NCI-H1105 treated with DMSO at 0.1 percent for 48 hours (cell line): ENCODE measurements around the gene RASL12.
"Not testable (repeated sequence)": the region's sequence is repeated elsewhere in the genome, so short reads cannot be mapped to it uniquely, and the experiment has no call there.

Experiments used
- DNase-seq: peaks from one replicate; lab custom pipeline; 2025; lab: John Stamatoyannopoulos, UW

Gene RASL12

DNA sequence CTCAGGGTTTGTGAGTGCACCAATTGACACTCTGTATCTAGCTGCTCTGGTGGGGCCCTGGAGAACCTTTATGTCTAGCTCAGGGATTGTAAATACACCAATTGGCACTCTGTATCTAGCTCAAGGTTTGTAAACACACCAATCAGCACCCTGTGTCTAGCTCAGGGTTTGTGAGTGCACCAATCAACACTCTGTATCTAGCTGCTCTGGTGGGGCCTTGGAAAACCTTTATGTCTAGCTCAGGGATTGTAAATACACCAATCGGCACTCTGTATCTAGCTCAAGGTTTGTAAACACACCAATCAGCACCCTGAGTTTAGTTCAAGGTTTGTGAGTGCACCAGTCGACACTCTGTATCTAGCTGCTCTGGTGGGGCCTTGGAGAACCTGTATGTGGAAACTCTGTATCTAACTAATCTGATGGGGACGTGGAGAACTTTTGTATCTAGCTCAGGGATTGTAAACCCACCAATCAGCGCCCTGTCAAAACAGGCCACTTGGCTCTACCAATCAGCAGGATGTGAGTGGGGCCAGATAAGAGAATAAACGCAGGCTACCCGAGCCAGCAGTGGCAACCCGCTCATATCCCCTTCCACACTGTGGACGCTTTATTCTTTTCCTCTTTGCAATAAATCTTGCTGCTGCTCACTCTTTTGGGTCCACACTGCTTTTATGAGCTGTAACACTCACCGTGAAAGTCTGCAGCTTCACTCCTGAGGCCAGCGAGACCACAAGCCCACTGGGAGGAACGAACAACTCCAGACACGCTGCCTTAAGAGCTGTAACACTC lies 8.0 kb upstream of the RASL12 start:
- not testable (repeated sequence) for DNase-seq

DNA sequence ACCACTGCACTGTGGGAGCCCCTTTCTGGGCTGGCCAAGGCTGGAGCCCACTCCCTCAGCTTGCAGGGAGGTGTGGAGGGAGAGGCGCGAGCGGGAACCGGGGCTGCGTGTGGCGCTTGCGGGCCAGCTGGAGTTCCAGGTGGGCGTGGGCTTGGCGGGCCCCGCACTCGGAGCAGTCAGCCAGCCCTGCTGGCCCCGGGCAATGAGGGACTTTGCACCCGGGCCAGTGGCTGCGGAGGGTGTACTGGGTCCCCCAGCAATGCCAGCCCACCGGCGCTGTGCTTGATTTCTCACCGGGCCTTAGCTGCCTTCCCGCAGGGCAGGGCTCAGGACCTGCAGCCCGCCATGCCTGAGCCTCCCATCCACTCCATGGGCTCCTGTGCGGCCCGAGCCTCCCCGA lies 7.2 kb upstream of the RASL12 start:
- not testable (repeated sequence) for DNase-seq

DNA sequence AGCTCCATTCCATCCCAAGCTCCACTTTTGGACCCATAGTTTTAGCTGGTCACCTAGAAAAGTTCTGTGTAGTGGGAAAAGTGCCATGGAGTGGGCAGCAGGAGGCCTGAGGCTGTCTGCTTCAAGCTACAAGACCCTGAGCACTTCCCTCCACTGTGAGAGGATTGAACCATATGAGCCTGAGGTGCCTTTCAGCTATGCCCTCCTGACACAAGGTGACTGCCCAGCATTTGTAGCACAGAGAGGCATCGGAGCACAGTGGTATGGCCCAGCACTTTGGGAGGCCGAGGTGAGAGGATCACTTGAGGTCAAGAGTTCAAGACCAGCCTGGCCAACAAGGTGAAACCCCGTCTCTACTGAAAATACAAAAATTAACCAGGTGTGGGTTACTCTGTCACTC lies 4.8 kb upstream of the RASL12 start:
- no peak for DNase-seq

DNA sequence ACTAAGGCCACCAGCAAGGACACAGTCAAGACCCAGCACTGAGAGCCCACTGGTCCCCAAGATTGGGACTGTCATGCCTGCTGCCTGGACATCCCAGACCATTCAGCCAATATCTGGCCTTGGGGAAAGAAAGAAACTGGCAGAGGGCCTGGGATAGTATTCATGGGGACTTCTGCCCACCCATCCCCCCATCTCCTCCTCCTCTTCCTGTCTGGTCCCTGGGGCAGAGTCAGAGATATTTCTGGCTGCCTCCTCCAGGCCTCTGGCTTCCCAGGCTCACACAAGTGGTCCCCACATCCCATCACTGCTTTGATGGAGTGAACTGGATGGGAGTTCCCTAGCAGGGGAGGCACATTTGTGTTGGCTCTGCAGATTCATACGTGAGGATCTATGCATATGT lies 4.2 kb upstream of the RASL12 start:
- DNase-seq: no peak

DNA sequence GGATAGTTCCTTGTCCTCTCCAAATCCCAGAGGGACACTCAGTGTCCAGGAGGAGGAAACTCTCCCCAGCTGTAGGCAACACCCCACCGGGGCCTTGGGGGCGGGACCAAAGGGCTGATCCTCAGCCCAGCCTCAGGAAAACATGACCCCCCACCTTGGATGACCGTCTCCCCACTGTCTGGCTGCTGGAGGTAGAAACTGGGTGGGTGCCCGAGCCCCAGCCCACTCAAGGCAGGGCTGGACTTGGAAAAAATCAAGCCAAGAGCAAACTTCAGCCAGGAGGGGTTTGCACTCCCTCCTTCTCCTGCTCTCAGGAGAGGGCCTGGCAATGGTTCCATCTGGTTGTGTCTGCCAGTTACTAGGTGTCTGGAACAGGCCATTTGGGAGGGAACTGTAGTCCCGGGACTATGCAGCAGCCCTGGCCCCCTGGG lies 3.6 kb upstream of the RASL12 start:
- DNase-seq: no peak

GRCh38 chr15:65069779-65070546 lies 2.2 kb upstream of the RASL12 start:
- DNase-seq: no peak

DNA sequence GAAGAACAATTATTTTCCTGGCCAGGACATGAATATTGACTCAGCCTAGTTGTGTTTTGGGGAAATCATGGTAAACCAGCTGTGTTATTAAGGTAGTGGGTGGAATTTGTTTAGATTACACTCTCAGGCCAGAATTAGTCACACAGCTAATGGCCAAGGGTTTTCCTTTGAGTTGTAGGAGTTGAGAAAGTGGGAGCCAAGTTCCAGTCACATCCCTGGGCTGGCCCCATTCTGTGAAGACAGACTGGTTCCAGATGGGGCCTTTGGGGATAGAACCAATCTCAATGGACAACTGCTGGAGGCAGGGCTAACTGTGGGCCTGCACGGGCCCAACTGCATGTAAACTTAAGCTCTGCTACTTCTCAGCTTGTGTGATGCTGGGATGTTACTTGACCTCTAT lies 1.4 kb upstream of the RASL12 start:
- DNase-seq: no peak

GRCh38 chr15:65068403-65068788 lies 605 bp upstream of the RASL12 start:
- DNase-seq: no peak

- DNase-seq: no peak
These were observed 510 bp downstream of the RASL12 start for GRCh38 chr15:65067317-65067644.

GRCh38 chr15:65066635-65067316 lies 1.0 kb downstream of the RASL12 start:
- no peak for DNase-seq

- DNase-seq: no peak
These were observed 1.7 kb downstream of the RASL12 start for GRCh38 chr15:65066001-65066634.

DNA sequence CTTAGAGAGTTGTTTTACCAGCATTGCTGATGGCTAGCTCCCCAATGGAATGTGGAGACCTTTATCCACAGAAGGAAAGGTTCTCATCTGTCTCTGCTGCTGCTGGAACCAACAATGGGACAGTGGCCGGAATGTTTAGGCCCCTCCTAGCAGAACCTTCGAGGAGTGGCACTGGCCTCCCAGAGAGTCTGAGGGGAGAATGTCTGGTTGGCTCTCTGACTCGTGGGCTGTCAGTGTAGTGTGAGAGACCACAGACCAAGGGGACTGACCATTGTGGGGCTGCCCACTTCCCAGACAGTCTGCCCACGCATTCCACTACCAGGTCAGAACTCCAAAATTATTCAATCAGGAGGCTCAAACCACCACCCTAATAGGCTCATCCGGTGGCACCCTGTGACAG lies 5.1 kb downstream of the RASL12 start:
- DNase-seq: no peak

DNA sequence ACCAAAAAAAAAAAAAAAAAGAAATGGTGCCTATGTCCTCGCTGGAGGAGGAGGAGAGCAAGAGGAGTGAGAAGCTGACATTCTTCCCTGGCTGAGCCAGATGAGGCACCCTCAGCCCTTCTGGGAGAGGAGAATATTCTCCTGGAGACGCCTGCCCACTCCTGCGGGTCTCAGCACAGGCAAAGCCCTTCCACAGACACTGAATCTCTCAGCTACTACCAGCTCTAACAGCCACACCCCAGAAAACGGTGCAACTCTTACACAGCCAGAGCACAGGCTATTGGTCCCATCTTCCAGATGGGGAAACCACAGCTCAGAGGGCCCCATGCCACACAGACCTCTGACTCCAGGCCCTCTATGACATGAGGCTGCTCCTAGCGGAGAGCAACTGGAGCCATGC lies 5.7 kb downstream of the RASL12 start:
- no peak for DNase-seq

GRCh38 chr15:65060641-65061397 lies 7.0 kb downstream of the RASL12 start:
- no peak for DNase-seq

DNA sequence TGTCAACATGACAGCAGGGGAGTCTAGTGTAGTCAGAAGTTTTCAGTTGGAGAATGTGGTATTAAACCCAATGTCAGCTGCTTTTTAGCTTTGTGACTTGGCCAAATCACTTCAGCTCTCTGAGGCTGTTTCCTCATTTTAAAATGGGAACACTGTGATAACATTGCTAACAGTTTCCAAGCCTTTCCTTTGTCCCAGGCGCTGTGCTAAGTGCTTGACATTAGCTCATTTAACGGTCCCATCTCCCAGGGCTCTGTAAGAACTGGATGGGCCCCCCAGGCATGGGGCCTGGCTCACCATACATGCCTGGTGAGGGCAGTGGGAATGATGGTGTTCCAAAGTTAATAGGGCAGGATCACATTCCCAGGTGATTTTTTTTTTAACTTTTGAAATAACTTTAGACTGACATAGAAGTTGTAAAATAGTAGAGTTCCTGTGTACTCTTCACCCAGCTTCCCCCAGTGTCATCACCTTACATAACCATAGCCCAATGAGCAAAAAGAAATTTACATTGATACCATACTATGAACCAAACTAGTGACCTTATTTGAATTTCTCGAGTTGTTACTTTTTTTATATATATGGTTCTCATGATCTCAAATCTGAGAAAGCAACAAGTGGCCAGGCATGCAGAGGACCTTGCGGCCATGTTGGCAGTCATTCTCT lies 7.7 kb downstream of the RASL12 start:
- no peak for DNase-seq

GRCh38 chr15:65059369-65059750 lies 8.4 kb downstream of the RASL12 start:
- no peak for DNase-seq

GRCh38 chr15:65058394-65059368 lies 9.1 kb downstream of the RASL12 start:
- DNase-seq: no peak

DNA sequence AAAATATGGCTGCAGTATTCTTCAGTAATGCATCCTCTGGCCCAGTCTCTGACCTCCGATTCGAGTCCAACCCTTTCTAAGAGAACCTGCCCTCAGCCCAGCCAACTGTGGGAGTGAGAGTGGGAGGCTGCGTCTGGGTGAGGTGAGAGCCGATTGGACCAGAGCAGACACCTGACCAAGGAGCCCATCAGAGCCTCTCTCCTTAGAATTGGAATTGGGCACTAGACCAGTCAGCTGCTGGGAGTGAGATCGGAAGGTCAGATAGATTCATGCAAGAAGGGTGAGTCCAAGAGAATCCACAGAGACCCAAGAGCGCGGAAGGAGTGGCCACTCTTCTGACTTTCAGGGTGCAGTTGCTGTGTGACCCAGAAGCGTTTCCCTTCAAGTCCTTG lies 10.2 kb downstream of the RASL12 start:
- DNase-seq: no peak

- DNase-seq: no peak
These were observed 10.8 kb downstream of the RASL12 start for GRCh38 chr15:65056868-65057548.

DNA sequence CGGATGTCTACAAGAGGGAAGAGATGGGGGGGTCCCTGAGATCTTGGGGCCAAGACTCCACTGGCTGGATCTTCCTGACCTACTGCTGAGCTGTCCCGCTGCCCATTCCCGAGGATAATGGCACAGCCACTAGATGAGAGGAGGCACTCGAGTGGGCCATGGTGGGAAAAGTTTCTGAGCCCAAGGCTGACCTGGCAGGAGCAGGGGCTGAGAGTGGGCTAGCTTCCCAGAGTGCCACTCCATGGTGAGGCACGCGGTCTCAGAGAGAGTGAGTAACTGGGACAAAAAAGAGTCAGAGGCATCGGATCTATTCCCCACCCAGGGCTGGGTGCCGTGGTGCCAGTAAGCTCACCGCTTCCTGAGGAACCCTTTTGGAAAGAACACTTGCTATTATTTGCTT lies 11.7 kb downstream of the RASL12 start:
- no peak for DNase-seq
